ENCODE measurements around the gene DTWD2. TPM values are rescaled to one million over a fixed set of nuclear protein-coding genes. Genes with fewer than 3 reads are reported as not detected.

DTWD2 gene
- polyA plus RNA-seq, 1 of the 3 experiments (the other 2 are of a cell fraction) = 2.5 TPM

GRCh38 chr5:119016125-119016774 is 27.9 kb upstream of the DTWD2 start (continued):
- TF ChIP-seq REST (IDR thresholded peaks at IDR 0.05; ENCODE audit: low read depth, low read length) = no peak
- TF ChIP-seq MEF2A (IDR thresholded peaks at IDR 0.05; ENCODE audit: borderline replicate concordance, low read depth) = no peak

- Histone ChIP-seq H2AFZ (ENCODE audit: low read depth) (no peak overlapping the region), H3K4me1 (ENCODE audit: control insufficient read depth in 1 of 2, insufficient read depth in 2 of 2, low read depth in 1 of 2, low read length in 1 of 2) (no peaks in the 10 kb centered on the region), H3K9me2 (no peaks in the 10 kb centered on the region), H3K4me3 (ENCODE audit: low read depth in 2 of 2, low read length in 1 of 2) (no peak overlapping the region), H3K27me3 (ENCODE audit: insufficient read depth) (no peaks in the 10 kb centered on the region), H3K9ac (no peak overlapping the region), H4K20me1 (ENCODE audit: insufficient read depth) (no peaks in the 10 kb centered on the region), H3K9me3 (no peaks in the 10 kb centered on the region), H3F3A (replicated peaks; ENCODE audit: insufficient read depth) (no peaks in the 10 kb centered on the region), H3K27ac (ENCODE audit: low read depth in 2 of 2, low read length in 1 of 2) (no peak overlapping the region), H3K79me2 (ENCODE audit: insufficient read depth) (no peaks in the 10 kb centered on the region), H3K4me2 (no peak overlapping the region), H3K36me3 (replicated peaks in 1 of 2; ENCODE audit: control insufficient read depth in 1 of 2, insufficient read depth in 2 of 2, low read length in 1 of 2) (no peaks in the 10 kb centered on the region)
- ChIA-PET POLR2A (no interaction called here), CTCF (interaction anchor here (0.7 to 2.1 kb wide), 2 partner anchors 22 to 400 kb away, joined by 3 to 9 read pairs; partner anchors contain the start of gene DTWD2)
- TF ChIP-seq RXRA (IDR thresholded peaks at IDR 0.05; ENCODE audit: borderline replicate concordance, low read depth) = no peak
- TF ChIP-seq EZH2phosphoT487 (IDR thresholded peaks at IDR 0.05; ENCODE audit: borderline replicate concordance, low read depth) = no peak
- no peak for TF ChIP-seq POLR2AphosphoS5 (IDR thresholded peaks at IDR 0.05; ENCODE audit: low read depth, low read length)
- TF ChIP-seq ELF1 (IDR thresholded peaks at IDR 0.05) = no peak
- TF ChIP-seq CTCF (IDR thresholded peaks at IDR 0.05) = no peak
- no peak for TF ChIP-seq USF2 (IDR thresholded peaks at IDR 0.05; ENCODE audit: borderline replicate concordance, low read depth, low read length)
- no peak for TF ChIP-seq NFIC (IDR thresholded peaks at IDR 0.05; ENCODE audit: borderline replicate concordance)
- 89% methylated on average over 12 of the region's 13 CpGs for WGBS (ENCODE audit: low lambda C conversion rate)
- DNase-seq = no peak
Measured at GRCh38 chr5:119011186-119011585, 22.8 kb upstream of the DTWD2 start.

Measured in SK-N-SH (cell line).